ENCODE data around the gene VAMP1.

GRCh38 chr12:6507102-6507998 is 36.9 kb upstream of the VAMP1 start:
- TF ChIP-seq POLR2A (IDR thresholded peaks at IDR 0.05; ENCODE audit: low read depth, low read length) (no peak), POLR2AphosphoS5 (IDR thresholded peaks at IDR 0.05; ENCODE audit: low read length) (no peak), IKZF2 (IDR thresholded peaks at IDR 0.05) (no peak), CBX5 (IDR thresholded peaks at IDR 0.05; ENCODE audit: low read depth) (no peak), CTCF (IDR thresholded peaks at IDR 0.05 in 2 of 3, conservative IDR thresholded peaks at IDR 0.05 in 1 of 3; ENCODE audit: control insufficient read depth in 2 of 3, extremely low read depth in 1 of 3, insufficient read depth in 1 of 3, low read depth in 3 of 3, low read length in 3 of 3) (no peak), PKNOX1 (IDR thresholded peaks at IDR 0.05) (no peak), CEBPB (IDR thresholded peaks at IDR 0.05; ENCODE audit: borderline replicate concordance in 1 of 2, low read depth in 2 of 2, low read length in 2 of 2) (no peak), EGR1 (IDR thresholded peaks at IDR 0.05; ENCODE audit: borderline replicate concordance in 1 of 2, low read depth in 2 of 2, low read length in 2 of 2) (no peak), E2F8 (IDR thresholded peaks at IDR 0.05; ENCODE audit: low read depth, partially characterized antibody) (no peak), REST (IDR thresholded peaks at IDR 0.05; ENCODE audit: low read depth, low read length) (no peak), ZNF274 (IDR thresholded peaks at IDR 0.05; ENCODE audit: insufficient read depth, insufficient read length) (no peak), CEBPZ (IDR thresholded peaks at IDR 0.05; ENCODE audit: low read depth, low read length) (no peak), SPI1 (IDR thresholded peaks at IDR 0.05; ENCODE audit: borderline replicate concordance, insufficient read depth, low read depth, low read length) (no peak)
